GM12878 (cell line): ENCODE data around the gene ARPC5L. TPM values are rescaled to one million over a fixed set of nuclear protein-coding genes. Genes with fewer than 3 reads are reported as not detected.

Experiments used
- BRCA1 ChIP-seq: IDR thresholded peaks from 2 replicates; pipeline ENCODE4 v1.6.1; 2011; ENCODE audit warnings: low read depth, low read length, improper control_type of control experiment
- CBX5 ChIP-seq: sonication (generic); IDR thresholded peaks from 2 replicates; pipeline ENCODE4 v1.6.1; 2016; ENCODE audit warnings: low read depth, moderate library complexity, mild to moderate bottlenecking, inconsistent platforms
- CEBPB ChIP-seq, 2 experiments: fragments of 150-350 bp in 1 of 2; IDR thresholded peaks; 2 replicates each; pipeline ENCODE4 v1.6.1; 2012 to 2014; ENCODE audit warnings: low read depth in 2 of 2, low read length in 2 of 2, borderline replicate concordance in 1 of 2, inconsistent platforms in 1 of 2
- CHD2 ChIP-seq: IDR thresholded peaks from 2 replicates; pipeline ENCODE4 v1.6.1; 2011; ENCODE audit warnings: low read depth, low read length, improper control_type of control experiment, borderline replicate concordance
- DPF2 ChIP-seq: fragments of 450-650 bp; IDR thresholded peaks from 2 replicates; pipeline ENCODE4 v1.6.1; 2017; ENCODE audit warnings: mild to moderate bottlenecking
- IKZF1 ChIP-seq: fragments of 450-650 bp; conservative IDR thresholded peaks from 2 replicates; pipeline ENCODE4 v1.6.1; 2017; ENCODE audit warnings: antibody characterized with exemption, mild to moderate bottlenecking
- KLF5 ChIP-seq: fragments of 450-650 bp; IDR thresholded peaks from 2 replicates; pipeline ENCODE4 v1.6.1; 2014; ENCODE audit warnings: mild to moderate bottlenecking; ENCODE audit not compliant: partially characterized antibody
- NBN ChIP-seq: fragments of 450-650 bp; IDR thresholded peaks from 2 replicates; pipeline ENCODE4 v1.6.1; 2016
- SIN3A ChIP-seq: IDR thresholded peaks from 2 replicates; pipeline ENCODE4 v1.6.1; 2012; ENCODE audit warnings: low read depth, low read length, improper control_type of control experiment
- TCF7 ChIP-seq: IDR thresholded peaks from 2 replicates; pipeline ENCODE4 v1.6.1; 2014; ENCODE audit warnings: antibody characterized with exemption, borderline replicate concordance
- ZNF207 ChIP-seq: fragments of 450-650 bp; IDR thresholded peaks from 2 replicates; pipeline ENCODE4 v1.6.1; 2014; ENCODE audit warnings: antibody characterized with exemption, mild to moderate bottlenecking, borderline replicate concordance
- ZSCAN29 ChIP-seq: fragments of 450-650 bp; IDR thresholded peaks from 2 replicates; pipeline ENCODE4 v1.6.1; 2017; ENCODE audit warnings: mild to moderate bottlenecking, moderate library complexity
- polyA plus RNA-seq, 11 experiments: library from polyadenylated mRNA; depleted of rRNA in 4 of 11; unstranded in 6 of 11; stranded (reverse) in 5 of 11; fragments of >200 nt; fragmentation: Nextera tagmentation in 4 of 11; fragmentation: Illumina TruSeq in 1 of 11; extraction: Ambion mirVana in 4 of 11; extraction: Trizol in 1 of 11; gene quantifications; 1 replicate in 1 of 11; 2 replicates in 10 of 11; pipeline versions ENCODE4 v1.2.1 to v1.2.3, GENCODE V29; 2011 to 2016; ENCODE audit warnings: inconsistent platforms in 2 of 11, missing spikeins in 2 of 11, low read depth in 1 of 11
- total RNA-seq, 4 experiments: library from RNA; depleted of rRNA in 3 of 4; stranded (reverse); fragments of >200 nt in 3 of 4; fragmentation: Illumina TruSeq in 1 of 4; extraction: Trizol in 1 of 4; gene quantifications; 2 replicates each; pipeline versions ENCODE4 v1.2.1 to v1.2.3, GENCODE V29; 2013 to 2021
- TF ChIP-seq, protein P1 (sequence below), 3 experiments: IDR thresholded peaks in 2 of 3; conservative IDR thresholded peaks in 1 of 3; 2 replicates each; pipeline ENCODE4 v1.5.1; 2011; ENCODE audit warnings: low read depth in 3 of 3, low read length in 3 of 3, mild to moderate bottlenecking in 3 of 3, control low read depth in 2 of 3, moderate library complexity in 2 of 3, inconsistent platforms in 1 of 3, mixed read lengths in 1 of 3; ENCODE audit not compliant: control insufficient read depth in 2 of 3, insufficient read depth in 1 of 3; ENCODE audit errors: extremely low read depth in 1 of 3
- TF ChIP-seq, protein P2 (sequence below): IDR thresholded peaks from 2 replicates; pipeline ENCODE4 v1.6.1; 2012; ENCODE audit warnings: mild to moderate bottlenecking, low read depth, low read length
- TF ChIP-seq, protein P3 (sequence below): fragments of 450-650 bp; formaldehyde crosslinking; IDR thresholded peaks from 2 replicates; pipeline ENCODE4 v1.4.0; 2022; ENCODE audit warnings: mild to moderate bottlenecking, moderate library complexity
- TF ChIP-seq, protein P4 (sequence below): fragments of 150-350 bp; IDR thresholded peaks from 2 replicates; pipeline ENCODE4 v1.6.1; 2016; ENCODE audit warnings: low read depth, low read length
- TF ChIP-seq, protein P5 (sequence below): IDR thresholded peaks from 2 replicates; pipeline ENCODE4 v1.6.1; 2012; ENCODE audit warnings: low read depth, low read length, improper control_type of control experiment

ARPC5L gene
- total and polyA plus RNA-seq, 10 of the 15 experiments (the other 5 are each of a cell fraction or from before 2014, with no cell fraction given): 42.3 to 207 (median 104) TPM

DNA sequence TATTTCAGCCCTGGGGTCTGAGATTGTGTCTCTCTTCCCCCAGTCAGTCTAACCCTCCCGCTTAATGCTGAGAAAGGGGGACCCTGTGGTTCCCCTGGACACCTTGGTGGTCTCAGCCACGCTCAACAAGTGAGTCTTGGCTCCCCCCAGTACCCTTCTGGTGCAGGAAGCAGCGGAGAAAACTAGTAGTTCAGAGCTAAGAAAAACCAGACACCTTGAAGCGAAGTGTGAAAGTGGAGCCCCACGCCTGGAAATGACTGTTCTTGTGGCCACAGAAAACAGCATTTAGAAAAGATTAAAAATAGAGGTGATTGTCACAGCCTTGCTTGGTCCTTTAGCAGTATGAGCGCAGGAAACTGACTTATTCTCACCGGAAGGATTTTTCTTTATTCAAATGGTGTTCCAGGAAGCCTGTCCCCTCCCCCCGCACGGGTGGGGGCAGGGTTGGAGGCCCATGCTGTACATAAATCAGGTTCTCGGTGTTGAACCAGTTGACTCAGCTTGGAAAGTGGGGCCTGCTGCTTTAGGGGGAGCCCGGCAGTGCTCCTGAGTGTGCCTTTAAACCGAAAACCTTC lies 8.1 kb downstream of the ARPC5L start (continued):
- TF ChIP-seq, protein P1, sequence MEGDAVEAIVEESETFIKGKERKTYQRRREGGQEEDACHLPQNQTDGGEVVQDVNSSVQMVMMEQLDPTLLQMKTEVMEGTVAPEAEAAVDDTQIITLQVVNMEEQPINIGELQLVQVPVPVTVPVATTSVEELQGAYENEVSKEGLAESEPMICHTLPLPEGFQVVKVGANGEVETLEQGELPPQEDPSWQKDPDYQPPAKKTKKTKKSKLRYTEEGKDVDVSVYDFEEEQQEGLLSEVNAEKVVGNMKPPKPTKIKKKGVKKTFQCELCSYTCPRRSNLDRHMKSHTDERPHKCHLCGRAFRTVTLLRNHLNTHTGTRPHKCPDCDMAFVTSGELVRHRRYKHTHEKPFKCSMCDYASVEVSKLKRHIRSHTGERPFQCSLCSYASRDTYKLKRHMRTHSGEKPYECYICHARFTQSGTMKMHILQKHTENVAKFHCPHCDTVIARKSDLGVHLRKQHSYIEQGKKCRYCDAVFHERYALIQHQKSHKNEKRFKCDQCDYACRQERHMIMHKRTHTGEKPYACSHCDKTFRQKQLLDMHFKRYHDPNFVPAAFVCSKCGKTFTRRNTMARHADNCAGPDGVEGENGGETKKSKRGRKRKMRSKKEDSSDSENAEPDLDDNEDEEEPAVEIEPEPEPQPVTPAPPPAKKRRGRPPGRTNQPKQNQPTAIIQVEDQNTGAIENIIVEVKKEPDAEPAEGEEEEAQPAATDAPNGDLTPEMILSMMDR (IDR thresholded peaks at IDR 0.05 in 2 of 3, conservative IDR thresholded peaks at IDR 0.05 in 1 of 3; ENCODE audit: control insufficient read depth in 2 of 3, extremely low read depth in 1 of 3, insufficient read depth in 1 of 3, low read depth in 3 of 3, low read length in 3 of 3): no peak
- TF ChIP-seq IKZF1 (peak; percentile 63), BRCA1 (no peak), TCF7 (peak; percentile 28; the same call in 1 of the 2 replicates), CHD2 (peak; percentile 96), DPF2 (no peak), KLF5 (no peak), ZNF207 (no peak), CBX5 (no peak), ZSCAN29 (no peak), SIN3A (peak; percentile 63), CEBPB (IDR thresholded peaks at IDR 0.05; ENCODE audit: borderline replicate concordance in 1 of 2, low read depth in 2 of 2, low read length in 2 of 2) (no peak), NBN (peak; percentile 52; the same call in 1 of the 2 replicates)
- TF ChIP-seq, protein P2, sequence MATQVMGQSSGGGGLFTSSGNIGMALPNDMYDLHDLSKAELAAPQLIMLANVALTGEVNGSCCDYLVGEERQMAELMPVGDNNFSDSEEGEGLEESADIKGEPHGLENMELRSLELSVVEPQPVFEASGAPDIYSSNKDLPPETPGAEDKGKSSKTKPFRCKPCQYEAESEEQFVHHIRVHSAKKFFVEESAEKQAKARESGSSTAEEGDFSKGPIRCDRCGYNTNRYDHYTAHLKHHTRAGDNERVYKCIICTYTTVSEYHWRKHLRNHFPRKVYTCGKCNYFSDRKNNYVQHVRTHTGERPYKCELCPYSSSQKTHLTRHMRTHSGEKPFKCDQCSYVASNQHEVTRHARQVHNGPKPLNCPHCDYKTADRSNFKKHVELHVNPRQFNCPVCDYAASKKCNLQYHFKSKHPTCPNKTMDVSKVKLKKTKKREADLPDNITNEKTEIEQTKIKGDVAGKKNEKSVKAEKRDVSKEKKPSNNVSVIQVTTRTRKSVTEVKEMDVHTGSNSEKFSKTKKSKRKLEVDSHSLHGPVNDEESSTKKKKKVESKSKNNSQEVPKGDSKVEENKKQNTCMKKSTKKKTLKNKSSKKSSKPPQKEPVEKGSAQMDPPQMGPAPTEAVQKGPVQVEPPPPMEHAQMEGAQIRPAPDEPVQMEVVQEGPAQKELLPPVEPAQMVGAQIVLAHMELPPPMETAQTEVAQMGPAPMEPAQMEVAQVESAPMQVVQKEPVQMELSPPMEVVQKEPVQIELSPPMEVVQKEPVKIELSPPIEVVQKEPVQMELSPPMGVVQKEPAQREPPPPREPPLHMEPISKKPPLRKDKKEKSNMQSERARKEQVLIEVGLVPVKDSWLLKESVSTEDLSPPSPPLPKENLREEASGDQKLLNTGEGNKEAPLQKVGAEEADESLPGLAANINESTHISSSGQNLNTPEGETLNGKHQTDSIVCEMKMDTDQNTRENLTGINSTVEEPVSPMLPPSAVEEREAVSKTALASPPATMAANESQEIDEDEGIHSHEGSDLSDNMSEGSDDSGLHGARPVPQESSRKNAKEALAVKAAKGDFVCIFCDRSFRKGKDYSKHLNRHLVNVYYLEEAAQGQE: no peak
- TF ChIP-seq, protein P3, sequence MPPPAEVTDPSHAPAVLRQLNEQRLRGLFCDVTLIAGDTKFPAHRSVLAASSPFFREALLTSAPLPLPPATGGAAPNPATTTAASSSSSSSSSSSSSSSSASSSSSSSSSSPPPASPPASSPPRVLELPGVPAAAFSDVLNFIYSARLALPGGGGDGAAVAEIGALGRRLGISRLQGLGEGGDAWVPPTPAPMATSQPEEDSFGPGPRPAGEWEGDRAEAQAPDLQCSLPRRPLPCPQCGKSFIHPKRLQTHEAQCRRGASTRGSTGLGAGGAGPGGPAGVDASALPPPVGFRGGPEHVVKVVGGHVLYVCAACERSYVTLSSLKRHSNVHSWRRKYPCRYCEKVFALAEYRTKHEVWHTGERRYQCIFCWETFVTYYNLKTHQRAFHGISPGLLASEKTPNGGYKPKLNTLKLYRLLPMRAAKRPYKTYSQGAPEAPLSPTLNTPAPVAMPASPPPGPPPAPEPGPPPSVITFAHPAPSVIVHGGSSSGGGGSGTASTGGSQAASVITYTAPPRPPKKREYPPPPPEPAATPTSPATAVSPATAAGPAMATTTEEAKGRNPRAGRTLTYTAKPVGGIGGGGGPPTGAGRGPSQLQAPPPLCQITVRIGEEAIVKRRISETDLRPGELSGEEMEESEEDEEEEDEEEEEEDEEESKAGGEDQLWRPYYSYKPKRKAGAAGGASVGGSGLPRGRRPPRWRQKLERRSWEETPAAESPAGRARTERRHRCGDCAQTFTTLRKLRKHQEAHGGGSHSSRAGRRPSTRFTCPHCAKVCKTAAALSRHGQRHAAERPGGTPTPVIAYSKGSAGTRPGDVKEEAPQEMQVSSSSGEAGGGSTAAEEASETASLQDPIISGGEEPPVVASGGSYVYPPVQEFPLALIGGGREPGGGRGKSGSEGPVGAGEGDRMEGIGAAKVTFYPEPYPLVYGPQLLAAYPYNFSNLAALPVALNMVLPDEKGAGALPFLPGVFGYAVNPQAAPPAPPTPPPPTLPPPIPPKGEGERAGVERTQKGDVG (CRISPR knock-in tag): no peak
- TF ChIP-seq, protein P4, sequence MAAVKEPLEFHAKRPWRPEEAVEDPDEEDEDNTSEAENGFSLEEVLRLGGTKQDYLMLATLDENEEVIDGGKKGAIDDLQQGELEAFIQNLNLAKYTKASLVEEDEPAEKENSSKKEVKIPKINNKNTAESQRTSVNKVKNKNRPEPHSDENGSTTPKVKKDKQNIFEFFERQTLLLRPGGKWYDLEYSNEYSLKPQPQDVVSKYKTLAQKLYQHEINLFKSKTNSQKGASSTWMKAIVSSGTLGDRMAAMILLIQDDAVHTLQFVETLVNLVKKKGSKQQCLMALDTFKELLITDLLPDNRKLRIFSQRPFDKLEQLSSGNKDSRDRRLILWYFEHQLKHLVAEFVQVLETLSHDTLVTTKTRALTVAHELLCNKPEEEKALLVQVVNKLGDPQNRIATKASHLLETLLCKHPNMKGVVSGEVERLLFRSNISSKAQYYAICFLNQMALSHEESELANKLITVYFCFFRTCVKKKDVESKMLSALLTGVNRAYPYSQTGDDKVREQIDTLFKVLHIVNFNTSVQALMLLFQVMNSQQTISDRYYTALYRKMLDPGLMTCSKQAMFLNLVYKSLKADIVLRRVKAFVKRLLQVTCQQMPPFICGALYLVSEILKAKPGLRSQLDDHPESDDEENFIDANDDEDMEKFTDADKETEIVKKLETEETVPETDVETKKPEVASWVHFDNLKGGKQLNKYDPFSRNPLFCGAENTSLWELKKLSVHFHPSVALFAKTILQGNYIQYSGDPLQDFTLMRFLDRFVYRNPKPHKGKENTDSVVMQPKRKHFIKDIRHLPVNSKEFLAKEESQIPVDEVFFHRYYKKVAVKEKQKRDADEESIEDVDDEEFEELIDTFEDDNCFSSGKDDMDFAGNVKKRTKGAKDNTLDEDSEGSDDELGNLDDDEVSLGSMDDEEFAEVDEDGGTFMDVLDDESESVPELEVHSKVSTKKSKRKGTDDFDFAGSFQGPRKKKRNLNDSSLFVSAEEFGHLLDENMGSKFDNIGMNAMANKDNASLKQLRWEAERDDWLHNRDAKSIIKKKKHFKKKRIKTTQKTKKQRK: no peak
- TF ChIP-seq, protein P5, sequence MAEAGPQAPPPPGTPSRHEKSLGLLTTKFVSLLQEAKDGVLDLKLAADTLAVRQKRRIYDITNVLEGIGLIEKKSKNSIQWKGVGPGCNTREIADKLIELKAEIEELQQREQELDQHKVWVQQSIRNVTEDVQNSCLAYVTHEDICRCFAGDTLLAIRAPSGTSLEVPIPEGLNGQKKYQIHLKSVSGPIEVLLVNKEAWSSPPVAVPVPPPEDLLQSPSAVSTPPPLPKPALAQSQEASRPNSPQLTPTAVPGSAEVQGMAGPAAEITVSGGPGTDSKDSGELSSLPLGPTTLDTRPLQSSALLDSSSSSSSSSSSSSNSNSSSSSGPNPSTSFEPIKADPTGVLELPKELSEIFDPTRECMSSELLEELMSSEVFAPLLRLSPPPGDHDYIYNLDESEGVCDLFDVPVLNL: no peak
